Neuron (in vitro differentiated cells): Measurements from ENCODE around the gene MTA2.
"Not testable (repeated sequence)": the region's sequence is repeated elsewhere in the genome, so short reads cannot be mapped to it uniquely, and the experiment has no call there.

Experiments used
- H2AFZ ChIP-seq: one replicate; pipeline ENCODE4 v1.6.1; 2013; ENCODE audit warnings: low read depth, mild to moderate bottlenecking, inconsistent platforms, low read length, moderate library complexity
- H3K27me3 ChIP-seq: one replicate; pipeline ENCODE4 v1.6.1; 2013; ENCODE audit warnings: low read length; ENCODE audit not compliant: insufficient read depth
- H3K36me3 ChIP-seq: one replicate; pipeline ENCODE4 v1.6.1; 2013; ENCODE audit warnings: low read length; ENCODE audit not compliant: insufficient read depth
- H3K4me1 ChIP-seq: one replicate; pipeline ENCODE4 v1.6.1; 2013; ENCODE audit warnings: low read length; ENCODE audit not compliant: insufficient read depth
- H3K4me3 ChIP-seq: 2 replicates; pipeline ENCODE4 v1.5.1; 2013; ENCODE audit warnings: mild to moderate bottlenecking, low read length, moderate library complexity
- H3K9me3 ChIP-seq: one replicate; pipeline ENCODE4 v1.6.1; 2013; ENCODE audit warnings: low read length

Gene MTA2

GRCh38 chr11:62575156-62575555, 26.5 kb downstream of the MTA2 start:
- Histone ChIP-seq H3K27me3 (no peaks in the 10 kb centered on the region), H3K4me3 (no peak overlapping the region), H3K4me1 (peaks cover 29% of the 10 kb centered on the region), H2AFZ (no peak overlapping the region), H3K36me3 (peaks cover 51% of the 10 kb centered on the region), H3K9me3 (no peaks in the 10 kb centered on the region)

- peak overlapping the region; percentile 89 for H3K4me3 ChIP-seq
- no peaks in the 10 kb centered on the region for H3K9me3 ChIP-seq
- H3K36me3 ChIP-seq, result peaks cover 54% of the 10 kb centered on the region
- H3K27me3 ChIP-seq, result no peaks in the 10 kb centered on the region
- H3K4me1 ChIP-seq, result peaks cover 29% of the 10 kb centered on the region
- peak overlapping the region; percentile 13 for H2AFZ ChIP-seq
These were observed 27.1 kb downstream of the MTA2 start for GRCh38 chr11:62574363-62575071.

DNA sequence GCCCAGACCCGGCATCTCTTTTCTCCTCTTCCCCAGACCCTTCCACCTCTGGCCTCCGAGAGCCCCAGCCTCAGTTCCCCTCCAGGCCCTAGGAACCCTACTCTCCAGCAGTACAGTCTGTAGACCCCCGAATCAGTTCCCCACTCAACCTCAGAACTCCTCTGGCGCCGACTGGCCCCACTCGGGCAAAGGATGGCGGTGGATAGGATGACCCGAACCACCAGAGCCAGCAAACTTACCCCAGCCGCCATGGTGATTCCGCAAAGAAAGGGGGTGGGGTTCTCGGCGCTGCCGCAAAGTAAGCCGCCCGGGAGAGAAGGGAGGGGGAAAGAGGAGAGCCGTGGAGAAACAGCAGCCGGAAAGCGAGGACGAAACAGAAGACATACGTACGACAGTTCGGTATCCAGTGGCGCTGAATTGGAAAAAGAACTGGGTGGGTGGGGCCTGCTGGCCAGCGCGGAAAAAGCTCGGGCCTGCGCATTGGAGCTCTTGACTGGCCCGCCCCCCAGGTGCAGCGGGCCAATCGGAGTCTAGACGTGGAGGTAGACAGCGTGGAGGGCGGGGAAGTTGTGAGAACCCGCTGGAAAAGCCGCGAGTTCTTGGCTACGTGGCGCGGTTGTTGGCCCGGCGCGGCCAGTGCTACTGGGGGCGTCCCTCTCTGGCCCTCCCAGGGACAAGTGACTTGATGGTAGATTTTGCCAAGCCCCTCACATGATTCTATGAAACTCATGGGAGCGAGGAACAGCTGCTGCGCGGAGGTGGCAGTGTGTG, 27.9 kb downstream of the MTA2 start, which contains the start of gene EEF1G:
TSS of gene EEF1G (minus strand) at position 300 of the 771 bp plus-strand sequence. CDS start at position 251, 49 bp downstream.
- no peaks in the 10 kb centered on the region for H3K27me3 ChIP-seq
- H3K9me3 ChIP-seq, result no peaks in the 10 kb centered on the region
- H3K4me3 ChIP-seq, result peak within 1 kb of the TSS; percentile 89
- peaks cover 52% of the 10 kb centered on the region for H3K36me3 ChIP-seq
- peaks cover 29% of the 10 kb centered on the region for H3K4me1 ChIP-seq
- H2AFZ ChIP-seq, result peak within 1 kb of the TSS; percentile 15

GRCh38 chr11:62573006-62573591, 28.6 kb downstream of the MTA2 start:
- Histone ChIP-seq H3K9me3 (no peaks in the 10 kb centered on the region), H3K4me1 (peaks cover 29% of the 10 kb centered on the region), H3K4me3 (peak overlapping the region; percentile 89), H3K27me3 (no peaks in the 10 kb centered on the region), H2AFZ (peak overlapping the region; percentile 15), H3K36me3 (peaks cover 54% of the 10 kb centered on the region)

DNA sequence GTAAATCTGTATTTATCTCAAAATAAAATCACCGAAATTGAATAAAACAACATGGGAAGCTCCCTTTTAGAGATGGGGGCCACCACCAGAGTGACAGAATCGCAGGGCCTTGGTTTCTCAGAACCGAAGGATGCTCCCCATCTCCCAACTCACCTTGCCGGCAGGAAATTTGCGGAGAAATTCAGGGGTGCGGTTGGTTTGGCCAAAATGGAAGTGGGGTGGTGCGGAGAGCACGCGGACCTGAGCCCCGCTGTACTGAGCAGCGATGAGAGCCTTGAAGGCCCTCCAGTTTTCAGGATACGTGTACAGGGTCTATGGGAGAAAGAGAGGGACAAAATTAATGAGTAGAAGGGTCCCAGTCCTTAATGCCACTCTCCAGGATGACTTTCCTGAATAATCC, 29.2 kb downstream of the MTA2 start:
- Histone ChIP-seq H2AFZ (no peak overlapping the region), H3K9me3 (no peaks in the 10 kb centered on the region), H3K27me3 (no peaks in the 10 kb centered on the region), H3K4me3 (peak overlapping the region; percentile 89), H3K4me1 (peaks cover 29% of the 10 kb centered on the region), H3K36me3 (peaks cover 56% of the 10 kb centered on the region)

- H3K27me3 ChIP-seq, H3K9me3 ChIP-seq, H2AFZ ChIP-seq, H3K4me3 ChIP-seq: not testable (repeated sequence)
- Histone ChIP-seq H3K4me1 (peaks cover 29% of the 10 kb centered on the region), H3K36me3 (peaks cover 57% of the 10 kb centered on the region)
These were observed 30.2 kb downstream of the MTA2 start for GRCh38 chr11:62571493-62571892.

DNA sequence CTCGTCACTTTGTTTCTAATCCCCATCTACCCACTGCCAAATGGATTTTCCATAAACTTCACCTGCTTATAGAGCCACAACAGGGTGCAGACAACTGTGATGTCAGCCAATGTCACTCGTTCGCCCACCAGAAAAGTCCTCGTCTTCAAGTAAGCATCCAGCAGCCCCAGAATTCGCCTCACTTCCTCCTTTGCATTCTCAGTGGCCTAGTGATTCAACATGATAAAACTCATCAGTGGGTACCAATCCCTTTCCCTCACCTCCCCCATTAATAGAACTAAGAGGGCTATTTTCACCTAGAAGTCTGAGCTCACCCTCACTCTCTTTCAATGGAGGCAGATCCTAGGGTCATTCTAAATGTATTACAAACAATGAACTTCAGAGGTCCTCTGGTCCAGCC, 30.8 kb downstream of the MTA2 start:
- H2AFZ ChIP-seq, H3K27me3 ChIP-seq, H3K4me3 ChIP-seq, H3K9me3 ChIP-seq: not testable (repeated sequence)
- peaks cover 57% of the 10 kb centered on the region for H3K36me3 ChIP-seq
- peaks cover 29% of the 10 kb centered on the region for H3K4me1 ChIP-seq

DNA sequence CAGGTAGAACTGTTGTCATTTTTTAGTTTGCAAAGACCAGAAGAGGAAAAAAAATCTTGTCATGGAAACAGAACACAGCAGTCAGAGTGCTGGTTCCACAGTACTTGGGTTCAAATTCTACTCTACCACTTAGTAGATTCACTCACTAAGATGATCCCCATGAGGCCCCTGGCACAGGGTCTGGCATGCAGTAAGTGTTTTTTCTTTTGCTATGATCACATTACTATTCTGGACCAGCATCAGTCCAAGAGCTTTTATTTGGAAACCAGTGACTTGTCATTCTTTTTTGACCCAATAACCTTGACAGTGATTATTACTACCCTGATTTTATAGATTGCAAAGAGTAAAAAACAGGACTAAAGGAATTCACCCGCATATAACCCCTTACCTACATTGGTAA, 32.1 kb downstream of the MTA2 start:
- H3K36me3 ChIP-seq, result peaks cover 63% of the 10 kb centered on the region
- H3K4me1 ChIP-seq, result peaks cover 17% of the 10 kb centered on the region
- no peaks in the 10 kb centered on the region for H3K9me3 ChIP-seq
- no peaks in the 10 kb centered on the region for H3K27me3 ChIP-seq
- H3K4me3 ChIP-seq, result no peak overlapping the region
- no peak overlapping the region for H2AFZ ChIP-seq

- no peaks in the 10 kb centered on the region for H3K27me3 ChIP-seq
- H3K4me1 ChIP-seq, result peaks cover 5% of the 10 kb centered on the region
- no peak overlapping the region for H2AFZ ChIP-seq
- H3K9me3 ChIP-seq, result no peaks in the 10 kb centered on the region
- no peak overlapping the region for H3K4me3 ChIP-seq
- peaks cover 79% of the 10 kb centered on the region for H3K36me3 ChIP-seq
These were observed 34.5 kb downstream of the MTA2 start for GRCh38 chr11:62567018-62567633.

GRCh38 chr11:62566247-62566646, 35.4 kb downstream of the MTA2 start:
- H2AFZ ChIP-seq, result no peak overlapping the region
- H3K4me3 ChIP-seq, result no peak overlapping the region
- H3K27me3 ChIP-seq, result no peaks in the 10 kb centered on the region
- no peaks in the 10 kb centered on the region for H3K9me3 ChIP-seq
- no peaks in the 10 kb centered on the region for H3K4me1 ChIP-seq
- H3K36me3 ChIP-seq, result peaks cover 78% of the 10 kb centered on the region

DNA sequence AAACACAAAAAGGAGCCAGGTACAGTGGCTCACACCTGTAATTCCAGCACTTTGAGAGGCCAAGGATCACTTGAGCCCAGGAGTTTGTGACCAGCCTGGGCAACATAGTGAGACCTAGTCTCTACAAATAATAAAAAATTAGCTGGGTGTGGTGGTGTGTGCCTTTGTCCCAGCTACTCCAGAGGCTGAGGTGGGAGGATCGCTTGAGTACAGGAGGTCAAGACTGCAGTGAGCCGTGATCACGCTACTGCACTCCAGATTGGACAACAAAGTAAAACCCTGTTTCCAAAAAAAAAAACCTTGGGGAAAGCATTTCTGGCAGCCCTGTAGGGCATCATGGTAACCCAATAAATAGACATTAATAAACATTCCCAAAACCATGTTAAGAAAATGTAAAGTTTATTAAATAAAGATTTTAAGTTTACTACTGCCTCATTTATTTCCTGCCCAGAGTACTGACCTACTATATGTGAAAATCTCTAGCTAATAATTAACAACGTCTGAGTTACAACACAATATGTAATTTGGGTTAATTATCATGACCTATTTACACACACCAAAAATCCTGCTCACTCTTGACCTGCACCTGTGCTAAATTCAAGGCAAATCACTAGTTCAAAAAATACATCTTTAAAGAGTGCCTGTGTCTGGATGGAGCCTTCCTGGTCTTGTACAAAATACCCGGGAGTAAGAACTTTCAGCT, 36.4 kb downstream of the MTA2 start:
- no peaks in the 10 kb centered on the region for H3K4me1 ChIP-seq
- peaks cover 76% of the 10 kb centered on the region for H3K36me3 ChIP-seq
- H2AFZ ChIP-seq, result no peak overlapping the region
- no peak overlapping the region for H3K4me3 ChIP-seq
- no peaks in the 10 kb centered on the region for H3K27me3 ChIP-seq
- H3K9me3 ChIP-seq, result no peaks in the 10 kb centered on the region

- not testable (repeated sequence) for H3K27me3 ChIP-seq, H2AFZ ChIP-seq, H3K9me3 ChIP-seq, H3K4me1 ChIP-seq, H3K4me3 ChIP-seq
- peaks cover 81% of the 10 kb centered on the region for H3K36me3 ChIP-seq
These were observed 39.9 kb downstream of the MTA2 start for GRCh38 chr11:62561677-62562230.
